ENCODE results near the gene FAHD1. TPM values are rescaled to one million over a fixed set of nuclear protein-coding genes. Genes with fewer than 3 reads are reported as not detected.

Gene FAHD1
- total RNA-seq, 3 donors from 2014 or later: 27.2 to 35.4 (median 29.7) TPM

GRCh38 chr16:1828645-1829410 lies 1.8 kb downstream of the FAHD1 start:
- Histone ChIP-seq H3K4me3 (peak overlapping the region in 1 of 3 donors; percentile 95), H3K27me3 (no peaks in the 10 kb centered on the region), H3K9me3 (no peaks in the 10 kb centered on the region), H3K27ac (no peak overlapping the region), H3K36me3 (no peaks in the 10 kb centered on the region), H3K4me1 (peaks cover 0 to 18% of the 10 kb centered on the region in 2 donors)
- intact Hi-C loops (cut with DNase I; ENCODE audit: low total_unique reads): no loop called here
- no peak for DNase-seq (ENCODE audit: low spot score in 2 of 2)
- TF ChIP-seq POLR2AphosphoS5 (IDR thresholded peaks at IDR 0.05) (no peak), CTCF (IDR thresholded peaks at IDR 0.05) (no peak), POLR2A (IDR thresholded peaks at IDR 0.05) (no peak)

- Histone ChIP-seq H3K27me3 (no peaks in the 10 kb centered on the region), H3K27ac (no peak overlapping the region), H3K36me3 (no peaks in the 10 kb centered on the region), H3K4me1 (peaks cover 0 to 16% of the 10 kb centered on the region in 2 donors), H3K4me3 (no peak overlapping the region), H3K9me3 (no peaks in the 10 kb centered on the region)
- intact Hi-C loops (cut with DNase I; ENCODE audit: low total_unique reads): no loop called here
- DNase-seq (ENCODE audit: low spot score in 2 of 2): no peak
- TF ChIP-seq CTCF (IDR thresholded peaks at IDR 0.05) (no peak), POLR2A (IDR thresholded peaks at IDR 0.05) (no peak), POLR2AphosphoS5 (IDR thresholded peaks at IDR 0.05) (no peak)
Measured at GRCh38 chr16:1830213-1830612, 3.2 kb downstream of the FAHD1 start.

- Histone ChIP-seq H3K27me3 (no peaks in the 10 kb centered on the region), H3K27ac (no peak overlapping the region), H3K4me3 (no peak overlapping the region), H3K4me1 (peaks cover 0 to 9% of the 10 kb centered on the region in 2 donors), H3K9me3 (no peaks in the 10 kb centered on the region), H3K36me3 (no peaks in the 10 kb centered on the region)
- no peak for TF ChIP-seq CTCF (IDR thresholded peaks at IDR 0.05)
- no peak for TF ChIP-seq POLR2AphosphoS5 (IDR thresholded peaks at IDR 0.05)
- TF ChIP-seq POLR2A (IDR thresholded peaks at IDR 0.05): no peak
- no peak for DNase-seq (ENCODE audit: low spot score in 2 of 2)
- intact Hi-C loops (cut with DNase I; ENCODE audit: low total_unique reads): no loop called here
Measured at GRCh38 chr16:1831186-1832075, 4.4 kb downstream of the FAHD1 start.

GRCh38 chr16:1832838-1833454 lies 5.9 kb downstream of the FAHD1 start:
- H3K4me1 ChIP-seq: peaks cover 0 to 9% of the 10 kb centered on the region in 2 donors
- no peaks in the 10 kb centered on the region for H3K27me3 ChIP-seq
- intact Hi-C loops (cut with DNase I; ENCODE audit: low total_unique reads): no loop called here
- no peak overlapping the region for H3K27ac ChIP-seq
- no peaks in the 10 kb centered on the region for H3K9me3 ChIP-seq
- TF ChIP-seq POLR2A (IDR thresholded peaks at IDR 0.05) (no peak), CTCF (IDR thresholded peaks at IDR 0.05) (no peak), POLR2AphosphoS5 (IDR thresholded peaks at IDR 0.05) (no peak)
- no peaks in the 10 kb centered on the region for H3K36me3 ChIP-seq
- no peak overlapping the region for H3K4me3 ChIP-seq
- DNase-seq (ENCODE audit: low spot score in 2 of 2): no peak

Measured in breast epithelium (tissue), 4 donors.